Breast epithelium (tissue), 3 donors: ENCODE measurements around the gene CALML3.

Experiments used
- CTCF ChIP-seq, 3 donors: fragments of 450-650 bp; IDR thresholded peaks; one replicate each; pipeline ENCODE4 v1.5.1; 2016 to 2017; ENCODE audit warnings: antibody characterized with exemption in 3 of 3, mild to moderate bottlenecking in 3 of 3, moderate library complexity in 3 of 3
- POLR2A ChIP-seq: fragments of 450-650 bp; IDR thresholded peaks from one replicate; pipeline ENCODE4 v1.6.1; 2016; ENCODE audit warnings: antibody characterized with exemption, mild to moderate bottlenecking, moderate library complexity
- POLR2AphosphoS5 ChIP-seq, 3 donors: sonication (generic); formaldehyde crosslinking; IDR thresholded peaks; one replicate each; pipeline ENCODE4 v1.6.1; 2017; ENCODE audit warnings: antibody characterized with exemption in 3 of 3

DNA sequence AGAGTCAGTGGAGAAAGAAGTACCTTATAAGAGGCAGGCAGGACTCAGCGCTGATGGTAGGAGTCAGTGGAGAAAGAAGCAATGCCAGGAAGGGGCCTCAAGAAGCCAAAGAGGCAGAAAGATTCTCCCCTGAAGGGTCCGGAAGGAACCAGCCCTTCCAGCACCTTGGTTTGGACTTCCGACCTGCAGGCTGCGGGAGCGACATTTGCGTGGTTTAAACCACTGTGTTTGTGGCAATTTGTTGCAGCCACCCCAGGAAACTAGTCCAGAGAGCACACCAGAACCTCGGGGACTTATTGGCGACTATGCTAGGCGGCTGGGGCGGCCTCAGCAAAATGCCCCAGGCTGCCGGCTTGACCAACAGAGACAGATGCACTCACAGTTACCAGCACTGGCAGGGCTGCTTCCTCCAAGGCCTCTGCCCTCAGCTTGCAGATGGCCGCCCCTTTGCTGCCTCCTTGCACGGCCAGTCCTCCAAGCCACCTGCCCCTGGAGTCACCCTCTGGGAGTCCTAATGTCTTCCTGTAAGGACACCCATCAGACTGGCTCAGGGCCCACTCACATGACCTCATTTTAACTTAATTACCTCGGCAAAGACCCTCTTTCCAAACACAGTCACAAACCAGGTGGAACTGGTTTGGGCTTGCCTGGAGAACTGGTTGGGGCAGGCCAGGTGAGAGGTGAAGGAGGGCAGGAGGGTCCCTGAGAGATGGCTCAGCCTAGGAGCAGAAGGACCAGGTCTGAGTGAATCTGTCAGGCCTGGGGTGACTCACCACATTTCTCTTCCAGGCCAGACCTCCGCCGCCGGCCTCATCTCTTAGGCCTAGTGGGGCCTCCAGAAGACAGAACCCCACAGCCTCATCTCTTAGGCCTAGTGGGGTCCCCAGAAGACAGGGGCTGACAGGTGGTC, 26.1 kb downstream of the CALML3 start:
- no peak for TF ChIP-seq CTCF (IDR thresholded peaks at IDR 0.05)
- TF ChIP-seq POLR2A: no peak
- TF ChIP-seq POLR2AphosphoS5 (IDR thresholded peaks at IDR 0.05): no peak
